Neural cell (in vitro differentiated cells): Measurements from ENCODE around the gene PLVAP. TPM values are rescaled to one million over a fixed set of nuclear protein-coding genes. Genes with fewer than 3 reads are reported as not detected.

Source experiments
- H2AFZ ChIP-seq: fragments of 200-600, 300-800 bp; sonication (generic), shearing (Covaris generic); 2 replicates; pipeline ENCODE4 v1.6.0; 2014; ENCODE audit warnings: low read depth, mild to moderate bottlenecking, antibody characterized with exemption, low read length, moderate library complexity
- H3F3A ChIP-seq: fragments of 200-600 bp; shearing (Covaris generic); 2 replicates; pipeline ENCODE4 v1.6.1; 2016; ENCODE audit warnings: mild to moderate bottlenecking, moderate library complexity, mixed read lengths, antibody characterized with exemption, low read length; ENCODE audit not compliant: insufficient read depth, poor library complexity, severe bottlenecking
- H3K27ac ChIP-seq: fragments of 200-600, 300-800 bp; sonication (generic), shearing (Covaris generic); 2 replicates; pipeline ENCODE4 v1.5.1; 2014; ENCODE audit warnings: mild to moderate bottlenecking, low read length, moderate library complexity
- H3K27me3 ChIP-seq: fragments of 300-800, 200-600 bp; sonication (generic), shearing (Covaris generic); 2 replicates; pipeline ENCODE4 v1.6.0; 2014; ENCODE audit warnings: mild to moderate bottlenecking, low read depth, low read length, moderate library complexity; ENCODE audit not compliant: insufficient read depth
- H3K36me3 ChIP-seq: fragments of 300-800, 200-600 bp; sonication (generic), shearing (Covaris generic); 2 replicates; pipeline ENCODE4 v1.5.1; 2014; ENCODE audit warnings: mild to moderate bottlenecking, antibody characterized with exemption, low read length, moderate library complexity; ENCODE audit not compliant: insufficient read depth
- H3K4me2 ChIP-seq: fragments of 300-800, 200-600 bp; sonication (generic), shearing (Covaris generic); 2 replicates; pipeline ENCODE4 v1.6.0; 2014; ENCODE audit warnings: mild to moderate bottlenecking, low read length
- H3K4me3 ChIP-seq: fragments of 300-800, 200-600 bp; sonication (generic), shearing (Covaris generic); 2 replicates; pipeline ENCODE4 v1.5.1; 2014; ENCODE audit warnings: mild to moderate bottlenecking, low read length, moderate library complexity
- H3K79me2 ChIP-seq: fragments of 200-600 bp; shearing (Covaris generic); replicated peaks from 2 replicates; pipeline ENCODE4 v1.6.0; 2014; ENCODE audit warnings: mild to moderate bottlenecking, low read length, moderate library complexity; ENCODE audit not compliant: insufficient read depth
- H3K9ac ChIP-seq: fragments of 300-800, 200-600 bp; sonication (generic), shearing (Covaris generic); 2 replicates; pipeline ENCODE4 v1.6.1; 2016; ENCODE audit warnings: mild to moderate bottlenecking, low read length, mixed read lengths
- H3K9me2 ChIP-seq: fragments of 200-600 bp; shearing (Covaris generic); 2 replicates; pipeline ENCODE4 v1.6.1; 2016; ENCODE audit warnings: mild to moderate bottlenecking, low read length, mixed read lengths; ENCODE audit not compliant: insufficient read depth
- H3K9me3 ChIP-seq: fragments of 200-600, 300-800 bp; sonication (generic), shearing (Covaris generic); 2 replicates; pipeline ENCODE4 v1.6.1; 2016; ENCODE audit warnings: mild to moderate bottlenecking, mixed run types, low read length, moderate library complexity, mixed read lengths
- H4K20me1 ChIP-seq: fragments of 200-600 bp; shearing (Covaris generic); 2 replicates; pipeline ENCODE4 v1.6.1; 2016; ENCODE audit warnings: mild to moderate bottlenecking, mixed run types; ENCODE audit not compliant: insufficient read depth
- EP300 ChIP-seq: fragments of 450-650 bp; conservative IDR thresholded peaks from 2 replicates; pipeline ENCODE4 v1.6.1; 2014; ENCODE audit warnings: antibody characterized with exemption, mild to moderate bottlenecking, moderate library complexity; ENCODE audit not compliant: poor library complexity, severe bottlenecking
- EZH2 ChIP-seq: fragments of 200-600, 300-800 bp; shearing (Covaris generic), sonication (generic); IDR thresholded peaks from 2 replicates; pipeline ENCODE4 v1.6.1; 2014; ENCODE audit warnings: antibody characterized with exemption, low read length, borderline replicate concordance, mild to moderate bottlenecking; ENCODE audit not compliant: insufficient read depth, poor library complexity, severe bottlenecking
- MXI1 ChIP-seq: fragments of 450-650 bp; conservative IDR thresholded peaks from 2 replicates; pipeline ENCODE4 v1.6.1; 2014; ENCODE audit warnings: antibody characterized with exemption, mild to moderate bottlenecking; ENCODE audit not compliant: poor library complexity, severe bottlenecking
- POLR2AphosphoS5 ChIP-seq: IDR thresholded peaks from 2 replicates; pipeline ENCODE4 v1.6.1; 2012
- RAD21 ChIP-seq: fragments of 450-650 bp; conservative IDR thresholded peaks from 2 replicates; pipeline ENCODE4 v1.6.1; 2014; ENCODE audit warnings: antibody characterized with exemption, mild to moderate bottlenecking, moderate library complexity
- SMC3 ChIP-seq: fragments of 450-650 bp; conservative IDR thresholded peaks from 2 replicates; pipeline ENCODE4 v1.6.1; 2014; ENCODE audit warnings: antibody characterized with exemption, mild to moderate bottlenecking, moderate library complexity; ENCODE audit not compliant: poor library complexity
- TAF1 ChIP-seq: IDR thresholded peaks from 2 replicates; pipeline ENCODE4 v1.6.1; 2012; ENCODE audit warnings: low read depth
- polyA plus RNA-seq: library from polyadenylated mRNA; depleted of rRNA; stranded (reverse); fragments of >200 nt; gene quantifications from 2 replicates; pipeline ENCODE4 v1.2.3, GENCODE V29; 2014
- TF ChIP-seq, protein P1 (sequence below): IDR thresholded peaks from 2 replicates; pipeline ENCODE4 v1.6.1; 2012; ENCODE audit warnings: borderline replicate concordance
- TF ChIP-seq, protein P2 (sequence below): fragments of 450-650 bp; IDR thresholded peaks from 2 replicates; pipeline ENCODE4 v1.5.1; 2014; ENCODE audit warnings: antibody characterized with exemption, mild to moderate bottlenecking, moderate library complexity; ENCODE audit not compliant: poor library complexity, severe bottlenecking

The PLVAP gene
- polyA plus RNA-seq, 1 donor from 2014 or later = not detected

DNA sequence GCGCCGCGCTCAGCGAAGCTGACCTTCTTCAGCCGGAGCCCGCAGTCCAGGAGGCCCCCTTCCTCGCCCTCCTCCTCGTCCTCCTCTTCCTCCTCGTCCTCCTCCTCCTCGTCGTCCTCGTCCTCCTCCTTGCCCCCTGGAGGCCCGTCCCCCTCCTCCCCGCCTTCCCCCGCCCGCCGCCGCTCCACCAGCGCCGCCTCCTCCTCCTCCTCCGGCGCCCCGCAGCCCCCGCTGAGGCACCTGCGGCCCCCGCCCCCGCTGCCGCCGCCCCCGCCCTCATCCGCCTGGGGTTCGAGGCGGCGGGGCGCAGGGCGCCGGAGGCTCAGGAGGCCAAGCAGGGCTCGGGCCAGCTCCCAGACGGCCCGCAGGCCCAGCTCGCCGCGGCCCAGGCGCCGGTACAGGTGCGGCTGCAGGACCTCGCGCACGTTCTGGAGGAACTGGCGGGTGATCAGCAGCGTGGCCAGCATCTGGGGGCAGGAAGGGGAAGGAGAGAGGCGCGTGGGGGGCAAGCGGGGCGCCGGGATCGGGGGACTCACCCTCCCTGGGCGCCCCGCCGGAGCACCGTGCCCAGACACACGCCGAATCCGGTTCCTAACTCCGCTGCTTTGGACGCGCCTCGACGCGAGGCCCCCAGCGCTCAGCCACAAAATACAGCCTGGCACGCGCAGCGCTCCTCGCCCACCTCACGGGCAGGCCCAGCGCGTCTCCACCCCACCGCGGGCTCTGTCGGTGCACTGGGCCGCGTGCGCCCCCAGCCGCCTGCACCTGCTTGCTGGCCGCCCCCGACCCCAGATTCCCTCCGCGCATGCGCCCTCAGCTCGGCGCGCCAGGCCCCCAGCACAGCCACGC, 48.4 kb downstream of the PLVAP start:
- Histone ChIP-seq H4K20me1 (no peaks in the 10 kb centered on the region), H3K4me2 (no peak overlapping the region), H2AFZ (no peak overlapping the region), H3K79me2 (peaks cover 1% of the 10 kb centered on the region), H3F3A (no peaks in the 10 kb centered on the region), H3K9me3 (no peaks in the 10 kb centered on the region), H3K36me3 (no peaks in the 10 kb centered on the region), H3K27ac (no peak overlapping the region), H3K9me2 (no peaks in the 10 kb centered on the region), H3K4me3 (no peak overlapping the region), H3K27me3 (no peaks in the 10 kb centered on the region), H3K9ac (no peak overlapping the region)
- TF ChIP-seq RAD21 (no peak), SMC3 (no peak), MXI1 (no peak), EZH2 (no peak), TAF1 (no peak), POLR2AphosphoS5 (no peak), EP300 (no peak)
- TF ChIP-seq, protein P1, sequence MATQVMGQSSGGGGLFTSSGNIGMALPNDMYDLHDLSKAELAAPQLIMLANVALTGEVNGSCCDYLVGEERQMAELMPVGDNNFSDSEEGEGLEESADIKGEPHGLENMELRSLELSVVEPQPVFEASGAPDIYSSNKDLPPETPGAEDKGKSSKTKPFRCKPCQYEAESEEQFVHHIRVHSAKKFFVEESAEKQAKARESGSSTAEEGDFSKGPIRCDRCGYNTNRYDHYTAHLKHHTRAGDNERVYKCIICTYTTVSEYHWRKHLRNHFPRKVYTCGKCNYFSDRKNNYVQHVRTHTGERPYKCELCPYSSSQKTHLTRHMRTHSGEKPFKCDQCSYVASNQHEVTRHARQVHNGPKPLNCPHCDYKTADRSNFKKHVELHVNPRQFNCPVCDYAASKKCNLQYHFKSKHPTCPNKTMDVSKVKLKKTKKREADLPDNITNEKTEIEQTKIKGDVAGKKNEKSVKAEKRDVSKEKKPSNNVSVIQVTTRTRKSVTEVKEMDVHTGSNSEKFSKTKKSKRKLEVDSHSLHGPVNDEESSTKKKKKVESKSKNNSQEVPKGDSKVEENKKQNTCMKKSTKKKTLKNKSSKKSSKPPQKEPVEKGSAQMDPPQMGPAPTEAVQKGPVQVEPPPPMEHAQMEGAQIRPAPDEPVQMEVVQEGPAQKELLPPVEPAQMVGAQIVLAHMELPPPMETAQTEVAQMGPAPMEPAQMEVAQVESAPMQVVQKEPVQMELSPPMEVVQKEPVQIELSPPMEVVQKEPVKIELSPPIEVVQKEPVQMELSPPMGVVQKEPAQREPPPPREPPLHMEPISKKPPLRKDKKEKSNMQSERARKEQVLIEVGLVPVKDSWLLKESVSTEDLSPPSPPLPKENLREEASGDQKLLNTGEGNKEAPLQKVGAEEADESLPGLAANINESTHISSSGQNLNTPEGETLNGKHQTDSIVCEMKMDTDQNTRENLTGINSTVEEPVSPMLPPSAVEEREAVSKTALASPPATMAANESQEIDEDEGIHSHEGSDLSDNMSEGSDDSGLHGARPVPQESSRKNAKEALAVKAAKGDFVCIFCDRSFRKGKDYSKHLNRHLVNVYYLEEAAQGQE = no peak
- TF ChIP-seq, protein P2, sequence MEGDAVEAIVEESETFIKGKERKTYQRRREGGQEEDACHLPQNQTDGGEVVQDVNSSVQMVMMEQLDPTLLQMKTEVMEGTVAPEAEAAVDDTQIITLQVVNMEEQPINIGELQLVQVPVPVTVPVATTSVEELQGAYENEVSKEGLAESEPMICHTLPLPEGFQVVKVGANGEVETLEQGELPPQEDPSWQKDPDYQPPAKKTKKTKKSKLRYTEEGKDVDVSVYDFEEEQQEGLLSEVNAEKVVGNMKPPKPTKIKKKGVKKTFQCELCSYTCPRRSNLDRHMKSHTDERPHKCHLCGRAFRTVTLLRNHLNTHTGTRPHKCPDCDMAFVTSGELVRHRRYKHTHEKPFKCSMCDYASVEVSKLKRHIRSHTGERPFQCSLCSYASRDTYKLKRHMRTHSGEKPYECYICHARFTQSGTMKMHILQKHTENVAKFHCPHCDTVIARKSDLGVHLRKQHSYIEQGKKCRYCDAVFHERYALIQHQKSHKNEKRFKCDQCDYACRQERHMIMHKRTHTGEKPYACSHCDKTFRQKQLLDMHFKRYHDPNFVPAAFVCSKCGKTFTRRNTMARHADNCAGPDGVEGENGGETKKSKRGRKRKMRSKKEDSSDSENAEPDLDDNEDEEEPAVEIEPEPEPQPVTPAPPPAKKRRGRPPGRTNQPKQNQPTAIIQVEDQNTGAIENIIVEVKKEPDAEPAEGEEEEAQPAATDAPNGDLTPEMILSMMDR = no peak

DNA sequence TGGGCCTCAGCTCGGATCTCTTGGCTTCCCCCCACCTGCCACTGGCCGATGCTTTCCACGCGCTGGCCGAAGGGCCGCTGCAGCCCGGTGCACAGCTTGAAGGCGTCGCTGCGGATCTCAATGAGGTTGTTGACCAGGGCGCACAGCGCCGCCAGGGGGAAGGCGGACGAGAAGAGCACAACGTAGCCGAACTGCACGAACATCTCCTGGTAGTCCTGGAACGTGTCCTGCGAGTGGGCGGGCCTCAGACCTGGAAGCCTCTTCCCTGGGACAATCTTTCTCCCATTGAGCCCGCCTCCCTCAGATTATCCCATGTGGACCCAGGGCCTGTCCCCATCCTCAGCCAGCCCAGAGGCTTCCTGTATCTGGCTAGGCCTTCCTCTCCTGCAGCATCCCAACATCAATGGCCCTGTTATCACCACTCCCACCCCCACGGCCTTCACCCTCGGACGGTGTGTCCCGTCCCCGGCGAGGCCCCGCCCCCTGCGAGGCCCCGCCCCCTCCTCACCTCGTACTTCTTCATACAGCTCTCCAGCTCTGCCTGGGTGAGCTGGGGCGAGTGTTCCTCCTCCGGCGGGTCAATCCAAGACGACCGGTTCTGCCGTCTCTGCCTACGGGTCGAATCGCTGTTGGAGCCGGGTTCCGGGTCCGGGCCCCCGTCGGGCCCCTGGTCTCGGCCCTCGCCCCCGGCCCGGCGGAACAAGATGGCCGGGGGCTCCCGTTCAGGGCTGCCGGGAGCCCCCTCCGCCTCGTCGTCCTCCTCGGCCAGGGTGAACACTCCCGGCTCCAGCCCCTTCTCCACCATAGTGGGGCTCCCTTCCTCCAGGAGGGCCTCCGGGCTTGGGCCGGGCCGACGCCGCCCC, 49.3 kb downstream of the PLVAP start:
- Histone ChIP-seq H3K27ac (no peak overlapping the region), H3K36me3 (no peaks in the 10 kb centered on the region)

More for the DNA sequence above, 49.3 kb downstream of the PLVAP start:
- no peaks in the 10 kb centered on the region for H3K9me2 ChIP-seq
- H3K27me3 ChIP-seq = no peaks in the 10 kb centered on the region
- TF ChIP-seq EZH2 = no peak
- TF ChIP-seq POLR2AphosphoS5 = no peak
- TF ChIP-seq EP300 = no peak
- TF ChIP-seq, protein P2 = no peak
- TF ChIP-seq SMC3 = no peak
- TF ChIP-seq TAF1 = no peak
- TF ChIP-seq RAD21 = no peak
- TF ChIP-seq, protein P1 = no peak
- TF ChIP-seq MXI1 = no peak
- no peak overlapping the region for H3K4me3 ChIP-seq
- no peak overlapping the region for H3K9ac ChIP-seq
- H4K20me1 ChIP-seq = no peaks in the 10 kb centered on the region
- H3F3A ChIP-seq = no peaks in the 10 kb centered on the region
- no peak overlapping the region for H3K4me2 ChIP-seq
- H3K79me2 ChIP-seq = no peaks in the 10 kb centered on the region
- no peak overlapping the region for H2AFZ ChIP-seq
- no peaks in the 10 kb centered on the region for H3K9me3 ChIP-seq
